GM21381 (cell line): ENCODE measurements around the gene S100A7A.
"Not testable (repeated sequence)": the region's sequence is repeated elsewhere in the genome, so short reads cannot be mapped to it uniquely, and the experiment has no call there.

Experiments used
- ATAC-seq: cut with Tn5 transposase; IDR thresholded peaks from one replicate; pipeline ENCODE4 v1.9.1; 2021; ENCODE audit warnings: mild to moderate bottlenecking, moderate library complexity; ENCODE audit not compliant: unreplicated experiment

Gene S100A7A

DNA sequence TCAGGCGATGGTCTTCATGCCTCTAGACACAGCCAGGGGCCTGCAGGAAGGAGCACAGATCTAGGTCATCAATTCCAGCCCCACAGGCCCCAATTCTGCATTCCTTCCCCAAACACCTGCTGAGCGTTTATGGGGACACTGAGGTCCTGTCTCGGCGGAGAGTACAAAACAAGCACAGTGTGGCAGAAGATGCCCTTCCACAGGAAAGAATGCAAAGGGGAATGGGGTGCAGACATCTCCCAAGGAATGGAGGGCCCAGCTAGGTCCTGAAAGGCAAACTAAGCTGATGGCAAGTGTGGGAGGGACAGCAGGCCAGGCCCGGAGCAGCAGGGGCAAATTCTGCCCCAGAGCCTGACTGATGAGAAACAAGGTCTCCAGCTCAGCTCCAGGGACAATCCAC, 21.9 kb upstream of the S100A7A start:
- ATAC-seq: no peak

DNA sequence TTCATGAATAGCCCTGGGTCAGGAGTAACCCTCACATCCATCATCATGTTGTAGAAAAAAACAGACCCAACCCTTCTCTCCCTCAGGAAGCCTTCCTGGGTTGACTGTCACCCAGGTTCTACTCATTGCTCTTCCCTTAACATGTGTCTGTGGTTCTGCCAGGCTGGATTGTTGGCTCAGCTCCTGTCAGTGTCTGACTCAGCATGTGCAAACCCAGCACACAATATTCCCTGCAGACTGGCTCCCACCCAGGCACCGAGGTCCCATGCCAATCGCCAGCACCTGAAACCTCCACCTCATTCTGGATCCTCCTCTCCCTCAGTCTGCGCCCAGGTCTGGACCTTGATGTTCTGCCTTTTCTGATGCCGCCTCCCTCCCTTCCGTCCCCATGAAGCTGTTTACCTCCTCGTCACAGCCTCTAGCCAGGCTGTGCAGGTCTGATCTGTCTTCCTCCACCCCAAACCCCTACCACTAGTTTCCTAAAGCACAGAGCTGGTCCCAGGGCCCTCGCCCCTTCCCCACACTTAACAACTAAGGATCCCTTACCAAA, 21.1 kb upstream of the S100A7A start:
- no peak for ATAC-seq

DNA sequence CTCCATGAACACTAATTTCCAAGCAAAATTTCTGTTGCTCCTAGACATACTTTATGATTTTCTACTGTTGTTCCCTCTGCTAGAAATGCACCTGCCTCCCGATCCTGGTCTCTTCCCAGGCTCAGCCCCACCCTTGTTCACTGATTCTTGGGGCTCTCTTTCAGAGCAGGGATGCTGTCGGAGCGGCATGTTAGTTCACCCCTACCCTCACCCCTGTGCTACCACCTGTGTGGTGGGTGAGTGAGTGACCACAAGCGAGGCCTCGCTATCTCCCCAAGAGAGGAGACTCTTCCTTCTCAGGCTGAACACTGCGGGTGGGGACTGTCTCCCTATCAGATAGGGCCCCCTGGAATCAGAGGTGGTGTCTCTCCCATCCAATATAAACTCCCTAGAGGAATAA, 20.5 kb upstream of the S100A7A start:
- no peak for ATAC-seq

DNA sequence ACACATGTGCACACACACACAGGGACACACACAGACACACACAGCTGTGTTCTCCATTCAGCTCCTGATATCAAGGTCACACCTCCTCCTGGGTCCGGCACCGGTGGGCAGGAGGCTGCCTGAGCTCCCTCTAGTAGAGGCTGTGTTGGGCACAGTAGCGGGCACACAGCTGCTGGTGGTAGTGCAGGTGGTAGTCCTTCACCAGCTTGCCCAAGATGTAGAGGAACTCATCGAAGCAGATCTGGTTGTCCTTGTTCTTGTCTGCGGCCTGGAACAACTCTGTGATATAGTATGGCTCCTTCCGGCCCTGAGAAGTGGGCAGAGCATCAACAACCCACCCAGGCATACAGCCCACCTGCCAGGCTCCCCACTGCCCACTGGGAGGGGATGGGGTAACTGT, 19.9 kb upstream of the S100A7A start:
- no peak for ATAC-seq

DNA sequence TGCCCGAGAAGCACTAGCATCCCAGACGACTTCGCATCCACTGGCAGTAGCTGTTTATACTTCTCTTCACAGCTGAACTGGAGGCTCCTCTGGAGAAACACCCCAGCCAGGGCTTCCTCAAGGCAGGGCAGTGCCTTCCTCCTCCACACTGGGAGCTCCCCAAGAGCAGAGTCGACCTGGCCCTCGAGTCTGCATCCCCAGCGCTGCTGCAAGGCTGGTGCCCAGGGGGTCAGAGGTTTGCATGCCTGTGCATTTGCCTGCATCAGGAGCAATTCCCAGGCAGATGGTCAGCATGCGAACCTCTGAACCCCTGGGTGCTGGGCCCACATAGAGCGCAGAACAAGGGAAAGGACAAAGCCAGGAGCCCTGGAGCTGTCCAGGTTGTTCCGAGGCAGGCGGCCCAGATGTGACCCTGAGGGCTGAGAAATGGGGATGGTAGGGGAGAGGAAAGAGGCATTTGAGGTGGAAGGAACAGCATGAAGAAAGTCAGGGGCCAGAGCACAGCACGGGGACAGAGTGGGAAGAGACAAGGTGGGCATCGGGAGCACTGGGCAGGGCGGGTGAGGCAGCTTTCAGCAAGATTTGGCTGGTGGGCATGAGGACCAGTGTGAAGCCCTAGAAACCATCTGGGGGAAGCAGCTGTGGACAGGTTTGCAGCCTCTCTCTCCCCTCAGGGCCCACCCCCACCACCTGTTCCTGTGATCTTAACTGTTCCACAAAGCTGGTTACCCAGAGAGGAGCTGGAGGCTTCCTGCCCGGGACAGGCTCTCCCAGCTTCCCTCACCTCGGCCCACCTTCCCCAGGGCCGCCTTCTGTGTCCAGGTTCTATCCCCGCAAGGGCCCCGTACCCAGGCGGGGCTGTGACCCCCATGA, 19.0 kb upstream of the S100A7A start:
- no peak for ATAC-seq

DNA sequence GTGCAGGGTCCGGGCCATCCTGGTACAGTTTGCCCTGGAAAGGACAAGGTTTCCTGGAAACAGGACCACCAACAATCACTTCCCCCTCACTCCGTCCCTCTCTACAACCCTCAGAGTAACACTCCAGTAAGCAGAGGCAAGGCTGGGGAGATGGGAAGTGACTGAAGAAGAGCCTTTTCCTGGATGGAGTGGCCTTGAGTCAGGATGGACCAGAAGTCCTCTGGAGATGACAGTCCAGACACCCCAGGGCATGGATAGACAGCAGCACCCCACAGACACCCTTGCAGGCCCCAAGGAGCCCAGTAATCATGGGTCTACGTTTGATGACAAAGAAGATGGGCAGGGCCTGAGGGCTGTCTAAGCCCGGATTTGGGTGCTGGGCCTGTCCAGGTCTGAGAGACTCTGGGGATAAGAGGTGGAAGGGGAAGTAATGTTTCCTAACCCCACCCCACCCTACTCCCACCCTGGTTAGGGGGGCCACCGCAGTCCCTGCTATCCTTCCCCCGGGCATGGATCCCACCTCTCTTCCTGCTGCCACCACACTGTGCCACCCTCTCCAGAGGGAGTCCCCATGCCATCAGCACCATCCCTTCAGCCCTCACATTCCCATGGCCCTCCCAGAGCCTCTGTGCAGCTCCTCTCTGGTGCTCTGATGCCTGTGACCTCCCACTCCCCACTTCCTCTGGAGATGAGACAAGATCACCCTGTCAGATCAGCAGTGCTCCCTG, 18.2 kb upstream of the S100A7A start:
- ATAC-seq: no peak

DNA sequence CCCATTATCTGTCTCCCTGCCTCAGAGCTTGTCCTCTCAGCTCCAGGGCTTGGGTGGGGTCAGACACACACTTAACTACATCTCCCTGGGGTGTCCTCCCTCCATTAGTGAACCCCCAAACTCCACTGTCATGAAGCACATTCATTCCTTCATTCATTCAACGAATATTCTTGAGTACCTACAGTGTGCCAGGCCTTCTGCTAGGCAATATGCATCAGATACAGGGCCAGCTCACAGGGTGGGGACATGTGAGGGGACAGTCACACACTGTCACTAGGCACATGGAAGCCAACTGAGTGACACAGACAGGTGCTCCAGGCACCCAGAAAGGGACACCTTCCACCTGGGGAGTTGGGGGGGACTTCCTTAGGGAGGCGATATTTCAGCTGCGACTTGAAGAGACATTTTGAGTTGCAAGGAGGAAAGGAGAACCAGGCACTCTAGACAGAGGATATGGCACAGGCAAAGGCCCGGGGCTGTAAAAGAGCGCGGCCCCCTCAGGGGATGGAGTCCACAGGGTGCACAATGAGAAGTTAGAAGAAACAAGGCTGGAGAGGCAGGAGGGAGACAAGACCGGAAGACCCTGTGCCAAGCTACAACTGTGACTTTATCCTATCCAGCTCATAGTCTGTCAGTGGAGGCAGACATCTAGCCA, 16.8 kb upstream of the S100A7A start:
- no peak for ATAC-seq

DNA sequence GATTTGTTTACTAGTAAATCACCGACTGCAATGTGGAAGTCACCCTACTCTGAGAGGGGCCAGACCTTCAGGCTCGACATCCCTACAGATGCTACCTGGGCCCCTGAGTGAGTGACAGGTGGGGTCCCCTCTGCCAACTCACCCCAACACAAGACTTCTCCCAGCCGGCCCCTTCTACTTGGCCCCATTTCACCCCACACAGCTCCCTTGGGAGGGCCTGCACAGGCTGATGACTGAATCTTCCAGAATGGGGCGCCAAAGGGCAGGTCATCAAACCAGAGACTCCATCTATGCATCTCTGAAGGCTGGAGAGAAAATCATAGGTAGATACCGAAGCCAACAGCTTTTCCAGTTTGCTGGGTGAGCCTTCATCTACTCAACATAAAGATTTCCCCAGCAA, 16.1 kb upstream of the S100A7A start:
- ATAC-seq: no peak

DNA sequence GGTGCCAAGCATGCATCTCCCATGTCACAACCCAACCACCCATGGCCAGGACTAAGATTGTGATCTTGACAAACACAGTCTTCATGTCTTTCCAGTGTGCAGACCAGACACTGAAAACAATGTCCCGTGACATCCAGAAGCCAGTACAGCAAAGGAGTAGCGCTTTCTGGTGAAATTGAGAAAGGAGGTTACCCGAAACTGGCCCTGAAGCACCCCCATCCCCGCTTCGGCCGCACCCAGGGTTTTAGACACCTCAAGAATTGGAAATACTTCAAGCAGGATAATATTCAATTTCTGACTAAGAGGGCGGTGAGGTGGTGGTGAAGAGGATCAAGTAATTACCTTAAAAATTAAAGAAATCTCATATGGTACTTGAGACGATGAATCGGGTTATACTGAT, 14.9 kb upstream of the S100A7A start:
- no peak for ATAC-seq

DNA sequence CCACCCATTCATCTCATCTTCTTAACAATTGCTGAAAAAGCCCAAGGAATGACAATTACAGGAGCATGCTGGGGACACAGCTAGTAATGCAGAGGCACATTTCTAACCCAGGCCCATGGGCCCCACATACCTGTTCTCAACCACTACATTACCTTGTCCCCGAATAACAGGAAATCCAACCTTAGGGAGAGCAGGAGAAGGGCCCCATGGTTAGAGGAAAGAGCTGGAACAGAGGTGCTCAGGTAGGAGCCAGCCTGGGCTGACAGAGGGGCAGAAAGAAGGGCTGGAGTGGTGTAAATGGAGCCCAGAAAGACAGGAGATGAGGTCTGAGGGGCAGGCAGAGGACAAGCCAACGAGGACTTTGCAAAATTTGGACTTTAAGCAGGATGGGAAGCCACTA, 14.1 kb upstream of the S100A7A start:
- no peak for ATAC-seq

DNA sequence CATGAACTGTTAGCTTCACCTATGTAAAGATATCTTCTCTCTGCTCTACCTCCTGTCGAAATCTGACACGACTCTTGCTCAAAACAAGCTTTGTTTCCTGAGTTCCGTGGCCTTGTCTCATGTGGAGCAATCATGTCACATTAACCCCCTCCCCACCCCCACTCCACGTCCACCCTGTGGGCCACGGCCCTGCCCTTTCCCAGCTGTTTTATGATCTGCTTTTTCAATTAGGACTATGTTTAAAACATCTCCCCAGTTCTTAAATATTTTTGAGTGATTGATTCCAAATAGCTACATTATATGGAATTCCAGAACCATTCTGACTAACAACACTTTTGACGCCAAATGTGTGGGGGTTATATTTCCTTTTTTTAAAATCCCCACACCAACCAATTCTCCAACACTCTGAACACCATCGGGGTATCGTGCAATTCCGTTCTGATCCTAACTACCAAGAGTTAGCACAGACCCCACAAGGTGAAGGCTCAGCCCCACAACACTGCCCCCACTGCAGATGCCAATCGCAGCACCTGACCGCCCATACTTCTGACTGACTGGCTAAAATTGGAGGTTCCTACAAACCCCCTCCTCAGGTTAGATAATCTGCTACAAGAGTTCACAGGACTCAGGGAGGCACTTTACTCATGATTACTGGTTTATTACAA, 12.8 kb upstream of the S100A7A start:
- ATAC-seq: no peak

DNA sequence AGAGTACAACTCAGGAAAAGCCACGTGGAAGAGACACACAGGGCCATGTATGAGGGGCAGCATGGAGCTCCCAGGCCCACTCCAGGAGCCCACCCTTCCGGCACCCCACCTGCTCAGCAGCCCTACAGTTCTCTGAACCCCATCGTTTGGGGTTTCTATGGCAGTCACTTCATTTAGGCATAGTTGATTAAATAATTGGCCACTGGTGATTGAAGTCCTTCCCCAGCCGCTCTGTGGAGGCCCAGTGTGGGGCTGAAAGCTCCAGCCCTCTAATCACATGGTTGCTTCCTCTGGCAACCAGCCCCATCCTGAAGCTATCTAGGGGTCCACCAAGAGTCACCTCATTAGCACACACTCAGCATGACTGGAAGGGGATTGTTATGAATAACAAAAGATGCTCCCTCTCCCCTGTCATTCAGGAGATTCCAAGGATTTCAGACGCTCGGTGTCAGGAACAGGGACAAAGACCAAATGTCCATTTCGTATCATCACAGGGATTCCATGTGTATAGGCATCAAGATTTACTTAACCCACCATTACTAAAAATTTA, 12.2 kb upstream of the S100A7A start:
- no peak for ATAC-seq

DNA sequence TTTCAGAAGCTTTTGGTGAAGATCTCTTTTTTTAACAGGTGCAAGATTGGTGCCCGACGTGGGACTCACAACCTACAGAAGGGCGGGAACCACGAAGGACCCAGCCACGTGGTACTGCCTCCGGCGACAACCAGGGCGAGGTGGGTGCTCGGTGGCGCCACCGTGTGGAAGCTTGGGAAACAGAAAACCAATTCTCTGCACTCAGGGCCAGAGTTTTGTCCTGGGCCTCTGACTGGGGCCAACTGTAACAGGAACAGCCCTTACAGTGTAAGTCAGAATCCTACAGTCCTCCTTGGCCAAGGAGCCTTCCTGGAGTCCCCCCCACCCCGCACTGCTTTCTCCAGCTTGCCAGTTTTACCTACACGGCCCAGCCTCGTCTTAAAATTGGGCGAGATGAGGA, 11.6 kb upstream of the S100A7A start:
- no peak for ATAC-seq

DNA sequence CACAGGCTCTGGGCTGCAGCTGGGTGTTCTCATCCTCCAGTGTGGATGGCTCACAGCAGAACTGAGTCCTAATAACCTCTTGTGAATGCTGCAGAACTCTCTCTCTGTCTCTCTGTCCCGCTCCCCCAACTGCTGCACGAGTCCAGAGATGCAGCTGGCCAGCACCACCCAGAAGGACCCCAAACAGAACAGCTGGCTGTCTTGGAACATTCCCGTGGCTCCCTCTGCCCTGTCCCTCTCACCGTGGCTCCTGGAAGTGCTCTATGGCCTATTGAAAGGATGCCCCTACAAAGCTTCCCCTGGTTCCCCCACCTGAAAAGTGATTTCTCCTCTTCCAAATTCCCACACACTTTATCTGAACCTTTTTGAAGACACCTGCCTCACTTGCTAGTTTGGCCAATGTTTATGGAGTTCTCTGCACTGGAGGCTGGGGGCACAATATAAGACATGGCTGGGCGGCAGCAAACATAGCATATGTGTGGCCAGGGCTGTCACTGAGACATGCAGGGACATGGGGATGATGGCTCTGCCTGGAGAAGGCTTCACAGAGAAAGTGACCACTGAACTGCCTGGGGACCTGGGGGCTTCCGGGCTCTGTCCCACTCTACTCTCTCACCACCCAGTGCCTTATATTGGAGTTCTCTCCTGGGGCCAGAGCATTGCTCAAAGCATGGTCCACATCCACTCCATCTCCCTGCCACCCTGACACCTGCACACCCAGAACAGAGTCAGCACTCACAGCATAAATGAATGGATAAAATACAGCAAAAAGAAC, 10.3 kb upstream of the S100A7A start:
- not testable (repeated sequence) for ATAC-seq

DNA sequence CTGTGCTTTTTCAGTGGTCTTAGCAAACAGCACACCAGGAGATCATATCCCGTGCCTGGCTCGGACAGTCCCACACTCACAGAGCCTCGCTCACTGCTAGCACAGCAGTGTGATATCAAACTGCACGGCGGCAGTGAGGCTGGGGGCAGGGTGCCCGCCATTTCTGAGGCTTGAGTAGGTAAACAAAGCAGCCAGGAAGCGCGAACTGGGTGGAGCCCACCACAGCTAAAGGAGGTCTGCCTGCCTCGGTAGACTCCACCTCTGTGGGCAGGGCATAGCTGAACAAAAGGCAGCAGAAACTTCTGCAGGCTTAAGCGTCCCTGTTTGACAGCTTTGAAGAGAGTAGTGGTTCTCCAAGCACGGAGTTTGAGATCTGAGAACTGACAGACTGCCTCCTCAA, 9.0 kb upstream of the S100A7A start:
- not testable (repeated sequence) for ATAC-seq

DNA sequence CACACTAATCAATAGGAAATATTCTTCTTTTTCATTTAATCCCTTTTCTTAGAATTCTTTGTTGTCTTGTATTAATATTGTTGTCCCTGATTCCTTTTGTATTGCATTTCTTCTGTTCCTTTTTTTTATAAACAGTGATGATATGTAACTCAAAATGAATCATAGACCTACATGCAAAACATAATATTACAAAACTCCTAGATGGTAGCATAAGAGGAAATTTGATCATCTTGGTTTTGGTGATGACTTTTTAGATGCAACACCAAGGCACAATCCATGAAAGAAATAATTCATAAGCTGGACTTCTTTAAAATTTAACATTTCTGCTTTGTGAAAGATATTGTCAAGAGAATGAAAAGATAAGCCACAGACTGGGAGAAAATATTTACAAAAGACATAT, 2.4 kb upstream of the S100A7A start:
- ATAC-seq: not testable (repeated sequence)

DNA sequence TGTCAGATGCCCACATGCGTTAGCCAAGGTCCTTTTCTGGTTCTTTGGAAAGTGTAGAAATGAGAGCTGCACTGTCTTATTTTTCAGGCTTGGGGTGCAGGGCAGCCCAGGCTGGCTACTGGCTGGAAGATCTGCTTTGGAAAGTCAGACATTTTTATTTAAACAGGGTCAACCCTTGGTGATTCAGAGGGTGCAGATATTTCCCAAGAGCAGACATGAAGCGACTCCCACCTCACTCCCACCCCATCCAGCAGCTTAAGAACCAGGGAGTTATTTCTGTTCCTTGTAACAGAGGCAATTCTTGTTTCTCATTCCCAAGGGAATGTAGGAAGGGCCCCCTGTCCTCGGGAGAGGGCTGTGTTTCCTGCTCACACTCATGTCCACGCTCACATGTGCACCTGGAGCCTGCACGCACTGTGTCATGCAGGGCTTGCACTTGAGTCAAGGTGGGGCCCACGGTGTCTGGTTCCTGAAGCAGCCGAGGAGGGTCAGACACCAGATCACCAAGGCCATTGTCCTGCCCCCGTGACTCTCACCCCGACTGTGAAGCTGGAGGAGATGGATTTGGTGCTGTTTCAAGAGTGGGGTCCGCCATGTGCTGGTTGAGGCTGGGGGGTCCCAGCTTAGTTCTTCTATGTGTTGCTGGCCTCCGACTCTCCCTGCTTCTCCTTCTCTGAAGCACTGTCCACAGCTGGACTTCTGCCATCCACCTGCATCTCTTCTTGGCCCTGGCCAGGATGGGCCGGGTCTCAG, 992 bp downstream of the S100A7A start:
- ATAC-seq: no peak

DNA sequence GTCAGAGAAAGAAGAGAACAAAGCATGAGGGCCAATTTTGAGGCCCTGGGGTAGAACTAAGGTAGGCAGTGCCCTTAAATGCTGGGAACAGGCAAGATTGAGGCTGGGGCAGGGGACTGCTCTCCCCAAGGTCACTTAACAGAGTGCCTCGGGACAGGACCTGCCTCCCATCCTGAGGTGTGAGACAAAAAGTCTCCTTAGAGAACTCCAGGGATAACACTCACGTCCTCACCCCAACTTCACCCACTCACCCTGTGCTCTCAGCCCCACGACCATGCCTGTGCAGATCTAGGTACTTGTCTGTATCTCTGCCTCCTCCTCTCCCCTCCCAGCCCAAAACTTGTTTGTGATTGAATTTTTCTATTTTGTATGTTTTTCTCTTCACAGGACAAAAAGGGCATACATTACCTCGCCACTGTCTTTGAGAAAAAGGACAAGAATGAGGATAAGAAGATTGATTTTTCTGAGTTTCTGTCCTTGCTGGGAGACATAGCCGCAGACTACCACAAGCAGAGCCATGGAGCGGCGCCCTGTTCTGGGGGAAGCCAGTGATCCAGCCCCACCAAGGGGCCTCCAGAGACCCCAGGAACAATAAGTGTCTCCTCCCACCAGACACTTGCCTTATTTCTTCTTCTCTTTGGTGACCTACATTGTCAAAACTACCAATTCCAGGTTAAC, 2.6 kb downstream of the S100A7A start:
- ATAC-seq: not testable (repeated sequence)

DNA sequence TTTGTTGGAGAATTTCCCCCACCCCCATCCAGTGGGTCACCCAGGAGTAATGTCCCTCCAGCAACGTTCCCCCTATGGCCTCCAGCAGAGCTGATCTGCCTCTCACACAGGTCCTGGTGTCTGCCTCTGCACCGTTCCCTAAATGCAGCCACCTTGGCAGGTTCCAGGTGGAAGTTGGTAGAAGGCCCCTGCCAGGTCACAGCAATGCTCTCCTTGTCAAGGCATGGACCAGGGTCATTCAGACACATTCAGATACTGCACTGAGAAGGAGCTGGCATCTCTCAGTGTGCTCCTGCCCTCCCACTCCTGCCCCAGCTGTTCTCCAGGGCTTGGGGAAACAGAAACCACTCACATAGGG, 3.1 kb downstream of the S100A7A start:
- not testable (repeated sequence) for ATAC-seq
